Stomach (tissue), 9 donors: ENCODE data around the gene FHOD3. TPM values are rescaled to one million over a fixed set of nuclear protein-coding genes. Genes with fewer than 3 reads are reported as not detected.

ENCODE experiments used
- DNase-seq, 2 donors: peaks; one replicate each; pipeline versions ENCODE4 v3.0.0 to v3.0.0-alpha.2; 2013 to 2019
- H3K27ac ChIP-seq, 5 donors: fragments of 200-600 bp in 4 of 5; sonication (generic) in 4 of 5; one replicate each; pipeline ENCODE4 v1.5.1; 2013 to 2019; ENCODE audit warnings: mild to moderate bottlenecking in 1 of 5, moderate library complexity in 1 of 5
- H3K27me3 ChIP-seq, 3 donors: fragments of 200-600 bp; sonication (generic); one replicate each; pipeline ENCODE4 v1.5.1; 2017 to 2019; ENCODE audit warnings: mixed run types in 1 of 3
- H3K36me3 ChIP-seq, 4 donors: fragments of 200-600 bp; sonication (generic); 1 replicate in 3 of 4; 2 replicates in 1 of 4; pipeline ENCODE4 v1.5.1; 2016 to 2019
- H3K4me1 ChIP-seq, 4 donors: fragments of 200-600 bp; sonication (generic); one replicate each; pipeline ENCODE4 v1.5.1; 2016 to 2019
- H3K4me3 ChIP-seq, 4 donors: fragments of 200-600 bp; sonication (generic) in 3 of 4; one replicate each; pipeline ENCODE4 v1.5.1; 2016 to 2019; ENCODE audit warnings: mild to moderate bottlenecking in 1 of 4
- H3K9me3 ChIP-seq, 4 donors: fragments of 200-600 bp; sonication (generic); one replicate each; pipeline ENCODE4 v1.5.1; 2016 to 2019
- CTCF ChIP-seq, 7 experiments: fragments of 450-650 bp in 4 of 7; fragments of 200-600 bp in 3 of 7; sonication (generic) in 3 of 7; IDR thresholded peaks; one replicate each; pipeline ENCODE4 v1.5.1; 2016 to 2019; ENCODE audit warnings: antibody characterized with exemption in 7 of 7, control low read depth in 2 of 7, mild to moderate bottlenecking in 1 of 7
- EP300 ChIP-seq: sonication (generic); formaldehyde crosslinking; IDR thresholded peaks from one replicate; pipeline ENCODE4 v1.6.1; 2017; ENCODE audit warnings: antibody characterized with exemption
- POLR2A ChIP-seq, 4 donors: fragments of 450-650 bp; IDR thresholded peaks; one replicate each; pipeline ENCODE4 v1.6.1; 2016; ENCODE audit warnings: antibody characterized with exemption in 4 of 4, control low read depth in 2 of 4, mild to moderate bottlenecking in 1 of 4, moderate library complexity in 1 of 4
- POLR2AphosphoS5 ChIP-seq, 3 donors: sonication (generic); formaldehyde crosslinking; IDR thresholded peaks; one replicate each; pipeline ENCODE4 v1.6.1; 2016; ENCODE audit warnings: antibody characterized with exemption in 3 of 3
- WGBS, 5 donors: extraction: QIAGEN DNeasy Blood & Tissue Kit in 3 of 5; methylation state at CpG; one replicate each; pipeline versions ENCODE4 v1.1.5 to v1.1.7; 2013 to 2018; 5-methylcytosine and 5-hydroxymethylcytosine counted together
- intact Hi-C: fragments of 100-400 bp; cut with DNase I; formaldehyde crosslinking; loops from one replicate; pipeline ENCODE4 v1.15.1; 2023; ENCODE audit warnings: low total_unique reads
- polyA plus RNA-seq, 3 donors: library from polyadenylated mRNA; stranded (reverse); fragments of 200-250 nt; gene quantifications; one replicate each; pipeline ENCODE4 v1.2.3, GENCODE V29; 2013
- total RNA-seq, 5 donors: library from RNA; depleted of rRNA; stranded (reverse); fragments of >200 nt; gene quantifications; one replicate each; pipeline versions ENCODE4 v1.1.0 to v1.2.3, GENCODE V29; 2014 to 2016
- donor health status: healthy with polysubstance abuse.
- donor health status: Bipolar disorder and iron deficiency.
- donor health status: healthy.

FHOD3 gene
- total and polyA plus RNA-seq, 8 donors, result under 0.01 to 9.1 (median 4.6) TPM

GRCh38 chr18:36818652-36819051, 521.1 kb downstream of the FHOD3 start:
- Histone ChIP-seq H3K27ac (no peak overlapping the region), H3K9me3 (no peaks in the 10 kb centered on the region), H3K36me3 (peaks cover 0 to 46% (median 33%) of the 10 kb centered on the region in 4 donors), H3K4me3 (no peak overlapping the region), H3K4me1 (peaks cover 0 to 3% (median 0%) of the 10 kb centered on the region in 4 donors), H3K27me3 (no peaks in the 10 kb centered on the region)
- DNase-seq, result no peak
- no peak for TF ChIP-seq POLR2AphosphoS5 (IDR thresholded peaks at IDR 0.05)
- no peak for TF ChIP-seq POLR2A (IDR thresholded peaks at IDR 0.05)
- TF ChIP-seq CTCF (IDR thresholded peaks at IDR 0.05), result no peak
- TF ChIP-seq EP300, result no peak
- WGBS, 5 donors, result 71 to 82% (median 74%) methylated on average over 3 of the region's 3 CpGs
- intact Hi-C loops, result no loop called here

- TF ChIP-seq CTCF (IDR thresholded peaks at IDR 0.05), result no peak
- TF ChIP-seq POLR2AphosphoS5 (IDR thresholded peaks at IDR 0.05), result no peak
- TF ChIP-seq EP300, result no peak
- no peak for TF ChIP-seq POLR2A (IDR thresholded peaks at IDR 0.05)
- H3K9me3 ChIP-seq, result no peaks in the 10 kb centered on the region
- no peak for DNase-seq
- intact Hi-C loops, result no loop called here
- peaks cover 0 to 44% (median 29%) of the 10 kb centered on the region in 4 donors for H3K36me3 ChIP-seq
- H3K27ac ChIP-seq, result no peak overlapping the region
- H3K27me3 ChIP-seq, result no peaks in the 10 kb centered on the region
- H3K4me3 ChIP-seq, result no peak overlapping the region
- H3K4me1 ChIP-seq, result peaks cover 0 to 3% (median 0%) of the 10 kb centered on the region in 4 donors
Measured at GRCh38 chr18:36819621-36820020, 522.1 kb downstream of the FHOD3 start.

- DNase-seq, result no peak
- Histone ChIP-seq H3K4me1 (peaks cover 0 to 2% (median 0%) of the 10 kb centered on the region in 4 donors), H3K27ac (no peak overlapping the region), H3K4me3 (no peak overlapping the region), H3K36me3 (peaks cover 0 to 24% (median 23%) of the 10 kb centered on the region in 4 donors), H3K27me3 (no peaks in the 10 kb centered on the region), H3K9me3 (no peaks in the 10 kb centered on the region)
- TF ChIP-seq POLR2AphosphoS5 (IDR thresholded peaks at IDR 0.05) (no peak), CTCF (IDR thresholded peaks at IDR 0.05) (no peak), POLR2A (IDR thresholded peaks at IDR 0.05) (no peak), EP300 (no peak)
- intact Hi-C loops, result no loop called here
- 96 to 98% (median 98%) methylated on average over 4 of the region's 4 CpGs for WGBS, 5 donors
Measured at GRCh38 chr18:36821681-36822080, 524.2 kb downstream of the FHOD3 start.

GRCh38 chr18:36825526-36825925, 528.0 kb downstream of the FHOD3 start:
- intact Hi-C loops, result no loop called here
- Histone ChIP-seq H3K4me1 (peaks cover 7 to 28% (median 20%) of the 10 kb centered on the region in 4 donors), H3K27me3 (no peaks in the 10 kb centered on the region), H3K4me3 (no peak overlapping the region), H3K36me3 (no peaks in the 10 kb centered on the region), H3K27ac (no peak overlapping the region), H3K9me3 (no peaks in the 10 kb centered on the region)
- TF ChIP-seq CTCF (IDR thresholded peaks at IDR 0.05) (no peak), POLR2A (IDR thresholded peaks at IDR 0.05) (no peak), POLR2AphosphoS5 (IDR thresholded peaks at IDR 0.05) (no peak)
- DNase-seq, result no peak
